Activated naive CD8-positive, alpha-beta T cell treated with anti-CD3 and anti-CD28 coated beads, Interleukin-2, amount 50 U/mL, for 24 hours (primary cell): Measurements from ENCODE around the gene ZFP90.
"Not testable (repeated sequence)": the region's sequence is repeated elsewhere in the genome, so short reads cannot be mapped to it uniquely, and the experiment has no call there.

Source experiments
- ATAC-seq: fragments of 150-1000 bp; cut with Tn5 transposase; one replicate; pipeline ENCODE4 v1.10.0; 2021
- DNase-seq: peaks from one replicate; pipeline ENCODE4 v3.0.0; 2021
- H3K27ac Mint-ChIP-seq: one replicate; pipeline ENCODE4 v1.8.0; 2021; ENCODE audit warnings: mild to moderate bottlenecking, mixed read lengths
- H3K27me3 Mint-ChIP-seq: one replicate; pipeline ENCODE4 v1.8.0; 2021; ENCODE audit warnings: mixed read lengths
- H3K36me3 Mint-ChIP-seq: one replicate; pipeline ENCODE4 v1.8.0; 2021; ENCODE audit warnings: low read depth, mixed read lengths
- H3K4me1 Mint-ChIP-seq: one replicate; pipeline ENCODE4 v1.8.0; 2021; ENCODE audit warnings: mixed read lengths
- H3K4me3 Mint-ChIP-seq: one replicate; pipeline ENCODE4 v1.8.0; 2021; ENCODE audit warnings: mild to moderate bottlenecking, moderate library complexity, mixed read lengths
- H3K9me3 Mint-ChIP-seq: one replicate; pipeline ENCODE4 v1.8.0; 2021; ENCODE audit warnings: mixed read lengths

Gene ZFP90

GRCh38 chr16:68538880-68539701 lies at the start of gene ZFP90:
TSS of gene ZFP90 (plus strand) at chr16:68539291. CDS start at chr16:68539793, 502 bp downstream.
- Mint-ChIP-seq H3K4me3 (peak within 1 kb of the TSS; percentile 91), H3K4me1 (peaks cover 16% of the 10 kb centered on the region), H3K9me3 (peaks cover under 1% of the 10 kb centered on the region), H3K27me3 (no peaks in the 10 kb centered on the region), H3K36me3 (peaks cover 33% of the 10 kb centered on the region), H3K27ac (peak within 1 kb of the TSS; percentile 95)
- peak; percentile 95 for ATAC-seq
- DNase-seq, result peak; percentile 91

- DNase-seq, result no peak
- Mint-ChIP-seq H3K4me1 (peaks cover 3% of the 10 kb centered on the region), H3K36me3 (no peaks in the 10 kb centered on the region), H3K27me3 (no peaks in the 10 kb centered on the region), H3K4me3 (no peak overlapping the region), H3K9me3 (no peaks in the 10 kb centered on the region), H3K27ac (peak overlapping the region; percentile 18)
- ATAC-seq, result no peak
Measured at GRCh38 chr16:68490358-68490757, 48.7 kb upstream of the ZFP90 start.

GRCh38 chr16:68490829-68491575 lies 48.1 kb upstream of the ZFP90 start:
- Mint-ChIP-seq H3K9me3 (no peaks in the 10 kb centered on the region), H3K27ac (peak overlapping the region; percentile 18), H3K4me1 (peaks cover 3% of the 10 kb centered on the region), H3K4me3 (no peak overlapping the region), H3K27me3 (no peaks in the 10 kb centered on the region), H3K36me3 (no peaks in the 10 kb centered on the region)
- ATAC-seq (no peak), DNase-seq (no peak)

GRCh38 chr16:68491576-68491950 lies 47.5 kb upstream of the ZFP90 start:
- Mint-ChIP-seq H3K27me3 (no peaks in the 10 kb centered on the region), H3K36me3 (no peaks in the 10 kb centered on the region), H3K27ac (no peak overlapping the region), H3K4me1 (peaks cover 3% of the 10 kb centered on the region), H3K4me3 (no peak overlapping the region), H3K9me3 (no peaks in the 10 kb centered on the region)
- DNase-seq (no peak), ATAC-seq (no peak)

- Mint-ChIP-seq H3K4me3 (no peak overlapping the region), H3K27me3 (no peaks in the 10 kb centered on the region), H3K36me3 (no peaks in the 10 kb centered on the region), H3K4me1 (peaks cover 3% of the 10 kb centered on the region), H3K9me3 (no peaks in the 10 kb centered on the region), H3K27ac (no peak overlapping the region)
- ATAC-seq, result no peak
- no peak for DNase-seq
Measured at GRCh38 chr16:68492151-68492542, 46.9 kb upstream of the ZFP90 start.

- no peak for ATAC-seq
- H3K27ac Mint-ChIP-seq, result no peak overlapping the region
- H3K4me3 Mint-ChIP-seq, result no peak overlapping the region
Measured at GRCh38 chr16:68492543-68493411, 46.3 kb upstream of the ZFP90 start.

GRCh38 chr16:68493412-68494070 lies 45.5 kb upstream of the ZFP90 start:
- no peak overlapping the region for H3K27ac Mint-ChIP-seq
- no peak overlapping the region for H3K4me3 Mint-ChIP-seq

More at GRCh38 chr16:68492543-68493411, 46.3 kb upstream of the ZFP90 start:
- H3K27me3 Mint-ChIP-seq, result no peaks in the 10 kb centered on the region
- H3K9me3 Mint-ChIP-seq, result no peaks in the 10 kb centered on the region
- H3K4me1 Mint-ChIP-seq, result peaks cover 3% of the 10 kb centered on the region
- no peaks in the 10 kb centered on the region for H3K36me3 Mint-ChIP-seq
- no peak for DNase-seq

GRCh38 chr16:68494261-68494660 lies 44.8 kb upstream of the ZFP90 start:
- H3K36me3 Mint-ChIP-seq, DNase-seq, H3K27me3 Mint-ChIP-seq, H3K4me1 Mint-ChIP-seq, H3K4me3 Mint-ChIP-seq, H3K9me3 Mint-ChIP-seq, H3K27ac Mint-ChIP-seq, ATAC-seq: not testable (repeated sequence)

More at GRCh38 chr16:68493412-68494070, 45.5 kb upstream of the ZFP90 start:
- Mint-ChIP-seq H3K27me3 (no peaks in the 10 kb centered on the region), H3K36me3 (no peaks in the 10 kb centered on the region), H3K9me3 (no peaks in the 10 kb centered on the region), H3K4me1 (peaks cover 3% of the 10 kb centered on the region)
- DNase-seq (no peak), ATAC-seq (no peak)

GRCh38 chr16:68496689-68497088 lies 42.4 kb upstream of the ZFP90 start:
- H3K4me1 Mint-ChIP-seq, result no peaks in the 10 kb centered on the region
- no peaks in the 10 kb centered on the region for H3K27me3 Mint-ChIP-seq
- ATAC-seq, result no peak
- no peaks in the 10 kb centered on the region for H3K9me3 Mint-ChIP-seq
- H3K4me3 Mint-ChIP-seq, result no peak overlapping the region
- no peaks in the 10 kb centered on the region for H3K36me3 Mint-ChIP-seq
- no peak overlapping the region for H3K27ac Mint-ChIP-seq
- DNase-seq, result no peak

GRCh38 chr16:68499006-68499405 lies 40.1 kb upstream of the ZFP90 start:
- no peaks in the 10 kb centered on the region for H3K4me1 Mint-ChIP-seq
- no peaks in the 10 kb centered on the region for H3K36me3 Mint-ChIP-seq
- no peak for ATAC-seq
- H3K27ac Mint-ChIP-seq, result no peak overlapping the region
- H3K9me3 Mint-ChIP-seq, result no peaks in the 10 kb centered on the region
- no peak overlapping the region for H3K4me3 Mint-ChIP-seq
- DNase-seq, result no peak
- H3K27me3 Mint-ChIP-seq, result no peaks in the 10 kb centered on the region

GRCh38 chr16:68503334-68503733 lies 35.8 kb upstream of the ZFP90 start:
- no peak for ATAC-seq
- no peaks in the 10 kb centered on the region for H3K9me3 Mint-ChIP-seq
- H3K27ac Mint-ChIP-seq, result no peak overlapping the region
- H3K27me3 Mint-ChIP-seq, result no peaks in the 10 kb centered on the region
- H3K36me3 Mint-ChIP-seq, result no peaks in the 10 kb centered on the region
- H3K4me1 Mint-ChIP-seq, result no peaks in the 10 kb centered on the region
- DNase-seq, result no peak
- no peak overlapping the region for H3K4me3 Mint-ChIP-seq

GRCh38 chr16:68504066-68504465 lies 35.0 kb upstream of the ZFP90 start:
- no peak overlapping the region for H3K27ac Mint-ChIP-seq
- ATAC-seq (no peak), DNase-seq (no peak)
- H3K4me3 Mint-ChIP-seq, result no peak overlapping the region
- H3K36me3 Mint-ChIP-seq, result no peaks in the 10 kb centered on the region
- H3K4me1 Mint-ChIP-seq, result no peaks in the 10 kb centered on the region
- no peaks in the 10 kb centered on the region for H3K9me3 Mint-ChIP-seq
- H3K27me3 Mint-ChIP-seq, result no peaks in the 10 kb centered on the region

GRCh38 chr16:68506331-68507053 lies 32.6 kb upstream of the ZFP90 start:
- H3K36me3 Mint-ChIP-seq, result no peaks in the 10 kb centered on the region
- no peak overlapping the region for H3K27ac Mint-ChIP-seq
- no peaks in the 10 kb centered on the region for H3K27me3 Mint-ChIP-seq
- DNase-seq (no peak), ATAC-seq (no peak)
- H3K4me1 Mint-ChIP-seq, result no peaks in the 10 kb centered on the region
- H3K9me3 Mint-ChIP-seq, result no peaks in the 10 kb centered on the region
- no peak overlapping the region for H3K4me3 Mint-ChIP-seq
